K562 (cell line): Measurements from ENCODE around the gene FTH1. TPM values are rescaled to one million over a fixed set of nuclear protein-coding genes. Genes with fewer than 3 reads are reported as not detected.

ENCODE experiments used
- BMI1 ChIP-seq: fragments of 150-350 bp; IDR thresholded peaks from 2 replicates; pipeline ENCODE4 v1.6.1; 2014; ENCODE audit warnings: low read length
- BRD9 ChIP-seq: fragments of 450-650 bp; IDR thresholded peaks from 2 replicates; pipeline ENCODE4 v1.6.1; 2018; ENCODE audit warnings: low read depth; ENCODE audit not compliant: partially characterized antibody
- CBFA2T2 ChIP-seq: fragments of 450-650 bp; conservative IDR thresholded peaks from 2 replicates; pipeline ENCODE4 v1.6.1; 2017; ENCODE audit warnings: mild to moderate bottlenecking
- ELF4 ChIP-seq: fragments of 450-650 bp; formaldehyde crosslinking; IDR thresholded peaks from 2 replicates; pipeline ENCODE4 v1.4.0; 2022; ENCODE audit warnings: missing genetic modification characterization
- HNRNPLL ChIP-seq: fragments of 200-400 bp; formaldehyde crosslinking; IDR thresholded peaks from 2 replicates; pipeline ENCODE4 v1.6.1; 2017; ENCODE audit warnings: low read length, low read depth, mild to moderate bottlenecking; ENCODE audit not compliant: poor library complexity, severe bottlenecking
- JUNB ChIP-seq: fragments of 450-650 bp; formaldehyde crosslinking; conservative IDR thresholded peaks from 2 replicates; pipeline ENCODE4 v1.4.0; 2020; ENCODE audit warnings: mild to moderate bottlenecking
- MYC ChIP-seq, 2 experiments: fragments of 250-450 bp in 1 of 2; sonication (Bioruptor Pico) in 1 of 2; IDR thresholded peaks; 2 replicates each; pipeline versions ENCODE4 v1.5.1 to v1.6.1; 2012 to 2021; ENCODE audit warnings: low read depth in 2 of 2, borderline replicate concordance in 1 of 2, improper control_type of control experiment in 1 of 2, low read length in 1 of 2, mild to moderate bottlenecking in 1 of 2, moderate library complexity in 1 of 2
- POLR2G ChIP-seq: fragments of 200-400 bp; formaldehyde crosslinking; IDR thresholded peaks from 2 replicates; pipeline ENCODE4 v1.6.1; 2017; ENCODE audit warnings: low read depth, mild to moderate bottlenecking, antibody characterized with exemption, low read length, moderate library complexity
- SIRT6 ChIP-seq: IDR thresholded peaks from one replicate; pipeline ENCODE4 v1.6.1; 2012; ENCODE audit warnings: low read depth, mild to moderate bottlenecking, control low read depth, inconsistent platforms, low read length, moderate library complexity
- TCF7L2 ChIP-seq: fragments of 150-350 bp; IDR thresholded peaks from 2 replicates; pipeline ENCODE4 v1.6.1; 2016; ENCODE audit warnings: low read depth, mild to moderate bottlenecking, low read length, moderate library complexity
- ZNF12 ChIP-seq: sonication (generic); formaldehyde crosslinking; IDR thresholded peaks from 2 replicates; pipeline ENCODE4 v1.4.0; 2020; ENCODE audit warnings: mild to moderate bottlenecking, missing genetic modification reagents
- ZNF143 ChIP-seq: sonication (generic); formaldehyde crosslinking; IDR thresholded peaks from 2 replicates; pipeline ENCODE4 v1.9.0; 2022; ENCODE audit warnings: mild to moderate bottlenecking, missing genetic modification reagents
- ZNF408 ChIP-seq: fragments of 250-450 bp; sonication (Bioruptor Pico); IDR thresholded peaks from 2 replicates; pipeline ENCODE4 v1.4.0; 2020; ENCODE audit warnings: low read depth, mild to moderate bottlenecking, moderate library complexity
- ZNF444 ChIP-seq: fragments of 250-450 bp; sonication (Bioruptor Pico); IDR thresholded peaks from 2 replicates; pipeline ENCODE4 v1.4.0; 2020; ENCODE audit warnings: mild to moderate bottlenecking, moderate library complexity
- polyA plus RNA-seq, 8 experiments: library from polyadenylated mRNA; depleted of rRNA in 4 of 8; stranded (reverse) in 5 of 8; unstranded in 3 of 8; fragments of >200 nt; fragmentation: Nextera tagmentation in 2 of 8; fragmentation: Illumina TruSeq in 1 of 8; extraction: Ambion mirVana in 2 of 8; extraction: Trizol in 1 of 8; gene quantifications; 2 replicates each; pipeline versions ENCODE4 v1.2.1 to v1.2.3, GENCODE V29; 2011 to 2014; ENCODE audit warnings: inconsistent platforms in 1 of 8, missing spikeins in 1 of 8
- total RNA-seq, 7 experiments: library from RNA; depleted of rRNA in 6 of 7; stranded (reverse); fragments of >200 nt in 6 of 7; fragmentation: Illumina TruSeq in 2 of 7; extraction: Trizol in 2 of 7; gene quantifications; 2 replicates each; pipeline versions ENCODE4 v1.2.1 to v1.2.3, GENCODE V29; 2011 to 2021; ENCODE audit warnings: low replicate concordance in 1 of 7
- TF ChIP-seq, protein P1 (sequence below): IDR thresholded peaks from 2 replicates; pipeline ENCODE4 v1.6.1; 2014; ENCODE audit warnings: antibody characterized with exemption
- TF ChIP-seq, protein P2 (sequence below), 2 experiments: fragments of 450-650 bp; conservative IDR thresholded peaks; 2 replicates each; pipeline ENCODE4 v1.6.1; 2017; ENCODE audit warnings: mild to moderate bottlenecking in 2 of 2, moderate library complexity in 2 of 2
- TF ChIP-seq, protein P3 (sequence below): IDR thresholded peaks from 2 replicates; pipeline ENCODE4 v1.6.1; 2011; ENCODE audit warnings: borderline replicate concordance, low read depth, mild to moderate bottlenecking, moderate library complexity, low read length; ENCODE audit not compliant: insufficient read depth, poor library complexity, severe bottlenecking
- TF ChIP-seq, protein P4 (sequence below): fragments of 450-650 bp; formaldehyde crosslinking; IDR thresholded peaks from 2 replicates; pipeline ENCODE4 v1.4.0; 2020; ENCODE audit warnings: mild to moderate bottlenecking, moderate library complexity

Gene FTH1
- total and polyA plus RNA-seq, 9 of the 15 experiments (the other 6 are each of a cell fraction or from before 2014, with no cell fraction given) = 370 to 3,146 (median 802) TPM

DNA sequence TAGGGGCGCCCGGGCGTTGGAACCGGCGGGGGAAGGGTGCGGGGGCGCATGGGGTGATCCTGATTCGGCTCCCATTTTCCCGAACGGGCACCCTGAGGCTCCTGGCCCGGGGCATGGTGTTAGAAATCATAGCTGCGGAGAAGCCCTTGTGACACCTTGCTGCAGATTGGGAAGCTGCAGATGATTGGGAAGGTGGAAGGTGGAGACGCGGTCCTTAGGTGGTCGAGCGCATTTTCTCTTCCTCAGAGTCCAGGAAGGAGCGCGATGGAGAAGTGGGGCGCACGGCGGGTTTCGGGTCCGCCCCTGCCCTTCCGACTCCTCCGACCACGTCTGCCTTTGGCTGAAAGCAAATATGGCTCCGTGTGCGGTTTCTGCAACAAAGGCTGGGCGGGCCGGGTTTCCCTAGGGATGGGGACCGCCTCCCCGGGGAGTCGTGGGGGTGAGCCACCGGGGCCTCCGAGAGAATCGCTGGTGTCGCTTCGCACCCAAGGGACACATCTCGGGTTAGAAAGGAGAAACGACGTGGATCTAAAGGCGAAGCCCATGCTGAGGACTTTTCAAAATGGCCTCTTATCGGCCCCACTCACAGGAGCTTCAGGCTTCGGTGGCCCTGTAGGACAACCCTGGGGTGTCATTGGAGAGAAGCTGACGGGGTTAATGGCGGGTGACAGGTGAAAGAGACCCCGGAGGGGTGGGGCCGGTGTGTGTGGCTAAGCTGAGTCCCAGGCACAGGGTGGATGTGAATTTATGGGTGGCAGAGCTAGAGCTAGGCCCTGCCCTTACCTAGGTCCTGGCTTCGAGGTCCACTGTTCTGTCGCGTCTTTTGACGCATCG, 707 bp upstream of the FTH1 start (continued):
- TF ChIP-seq ZNF408 = no peak
- TF ChIP-seq, protein P1, sequence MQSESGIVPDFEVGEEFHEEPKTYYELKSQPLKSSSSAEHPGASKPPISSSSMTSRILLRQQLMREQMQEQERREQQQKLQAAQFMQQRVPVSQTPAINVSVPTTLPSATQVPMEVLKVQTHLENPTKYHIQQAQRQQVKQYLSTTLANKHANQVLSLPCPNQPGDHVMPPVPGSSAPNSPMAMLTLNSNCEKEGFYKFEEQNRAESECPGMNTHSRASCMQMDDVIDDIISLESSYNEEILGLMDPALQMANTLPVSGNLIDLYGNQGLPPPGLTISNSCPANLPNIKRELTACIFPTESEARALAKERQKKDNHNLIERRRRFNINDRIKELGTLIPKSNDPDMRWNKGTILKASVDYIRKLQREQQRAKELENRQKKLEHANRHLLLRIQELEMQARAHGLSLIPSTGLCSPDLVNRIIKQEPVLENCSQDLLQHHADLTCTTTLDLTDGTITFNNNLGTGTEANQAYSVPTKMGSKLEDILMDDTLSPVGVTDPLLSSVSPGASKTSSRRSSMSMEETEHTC = 0 out of 2 replicates have a peak, but pooled peaks have one; percentile 3
- TF ChIP-seq, protein P2, sequence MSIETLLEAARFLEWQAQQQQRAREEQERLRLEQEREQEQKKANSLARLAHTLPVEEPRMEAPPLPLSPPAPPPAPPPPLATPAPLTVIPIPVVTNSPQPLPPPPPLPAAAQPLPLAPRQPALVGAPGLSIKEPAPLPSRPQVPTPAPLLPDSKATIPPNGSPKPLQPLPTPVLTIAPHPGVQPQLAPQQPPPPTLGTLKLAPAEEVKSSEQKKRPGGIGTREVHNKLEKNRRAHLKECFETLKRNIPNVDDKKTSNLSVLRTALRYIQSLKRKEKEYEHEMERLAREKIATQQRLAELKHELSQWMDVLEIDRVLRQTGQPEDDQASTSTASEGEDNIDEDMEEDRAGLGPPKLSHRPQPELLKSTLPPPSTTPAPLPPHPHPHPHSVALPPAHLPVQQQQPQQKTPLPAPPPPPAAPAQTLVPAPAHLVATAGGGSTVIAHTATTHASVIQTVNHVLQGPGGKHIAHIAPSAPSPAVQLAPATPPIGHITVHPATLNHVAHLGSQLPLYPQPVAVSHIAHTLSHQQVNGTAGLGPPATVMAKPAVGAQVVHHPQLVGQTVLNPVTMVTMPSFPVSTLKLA (conservative IDR thresholded peaks at IDR 0.05) = no peak
- no peak for TF ChIP-seq POLR2G
- no peak for TF ChIP-seq ELF4 (CRISPR knock-in tag)
- no peak; the same call in 1 of the 2 replicates for TF ChIP-seq MYC (IDR thresholded peaks at IDR 0.05; ENCODE audit: low read depth, low read length)
- 0 out of 2 replicates have a peak, but pooled peaks have one; percentile 24 for TF ChIP-seq MYC (CRISPR knock-in tag; IDR thresholded peaks at IDR 0.05; ENCODE audit: borderline replicate concordance, low read depth)
- TF ChIP-seq BMI1 = no peak
- TF ChIP-seq, protein P3, sequence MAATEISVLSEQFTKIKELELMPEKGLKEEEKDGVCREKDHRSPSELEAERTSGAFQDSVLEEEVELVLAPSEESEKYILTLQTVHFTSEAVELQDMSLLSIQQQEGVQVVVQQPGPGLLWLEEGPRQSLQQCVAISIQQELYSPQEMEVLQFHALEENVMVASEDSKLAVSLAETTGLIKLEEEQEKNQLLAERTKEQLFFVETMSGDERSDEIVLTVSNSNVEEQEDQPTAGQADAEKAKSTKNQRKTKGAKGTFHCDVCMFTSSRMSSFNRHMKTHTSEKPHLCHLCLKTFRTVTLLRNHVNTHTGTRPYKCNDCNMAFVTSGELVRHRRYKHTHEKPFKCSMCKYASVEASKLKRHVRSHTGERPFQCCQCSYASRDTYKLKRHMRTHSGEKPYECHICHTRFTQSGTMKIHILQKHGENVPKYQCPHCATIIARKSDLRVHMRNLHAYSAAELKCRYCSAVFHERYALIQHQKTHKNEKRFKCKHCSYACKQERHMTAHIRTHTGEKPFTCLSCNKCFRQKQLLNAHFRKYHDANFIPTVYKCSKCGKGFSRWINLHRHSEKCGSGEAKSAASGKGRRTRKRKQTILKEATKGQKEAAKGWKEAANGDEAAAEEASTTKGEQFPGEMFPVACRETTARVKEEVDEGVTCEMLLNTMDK = no peak
- TF ChIP-seq ZNF143 (CRISPR knock-in tag) = no peak
- TF ChIP-seq ZNF12 (CRISPR knock-in tag) = no peak
- TF ChIP-seq, protein P4, sequence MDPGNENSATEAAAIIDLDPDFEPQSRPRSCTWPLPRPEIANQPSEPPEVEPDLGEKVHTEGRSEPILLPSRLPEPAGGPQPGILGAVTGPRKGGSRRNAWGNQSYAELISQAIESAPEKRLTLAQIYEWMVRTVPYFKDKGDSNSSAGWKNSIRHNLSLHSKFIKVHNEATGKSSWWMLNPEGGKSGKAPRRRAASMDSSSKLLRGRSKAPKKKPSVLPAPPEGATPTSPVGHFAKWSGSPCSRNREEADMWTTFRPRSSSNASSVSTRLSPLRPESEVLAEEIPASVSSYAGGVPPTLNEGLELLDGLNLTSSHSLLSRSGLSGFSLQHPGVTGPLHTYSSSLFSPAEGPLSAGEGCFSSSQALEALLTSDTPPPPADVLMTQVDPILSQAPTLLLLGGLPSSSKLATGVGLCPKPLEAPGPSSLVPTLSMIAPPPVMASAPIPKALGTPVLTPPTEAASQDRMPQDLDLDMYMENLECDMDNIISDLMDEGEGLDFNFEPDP = 0 out of 2 replicates have a peak, but pooled peaks have one; percentile 18
- peak; percentile 15 for TF ChIP-seq BRD9
- TF ChIP-seq CBFA2T2 = no peak
- no peak for TF ChIP-seq SIRT6
- TF ChIP-seq TCF7L2 = no peak
- TF ChIP-seq HNRNPLL = no peak
- no peak for TF ChIP-seq JUNB (CRISPR knock-in tag)
- no peak for TF ChIP-seq ZNF444
